GM12891 (cell line): Measurements from ENCODE around the gene GEMIN7.
A peak's percentile ranks its signal among the peaks of the same experiment; 100 is the strongest.

Experiments used
- DNase-seq: peaks from one replicate; pipeline ENCODE4 v3.0.0; 2011; ENCODE audit warnings: low spot score; ENCODE audit not compliant: insufficient read length
- FAIRE-seq: peaks from 2 replicates; lab custom pipeline; 2011; peaks lifted over from hg19 to GRCh38; lab: Jason Lieb, UNC
- PAX5 ChIP-seq: IDR thresholded peaks from 2 replicates; pipeline ENCODE4 v1.6.1; 2011; ENCODE audit warnings: low read length, moderate library complexity, mild to moderate bottlenecking; ENCODE audit not compliant: insufficient read depth, severe bottlenecking
- POLR2A ChIP-seq: IDR thresholded peaks from 2 replicates; pipeline ENCODE4 v1.6.1; 2011; ENCODE audit warnings: low read depth, low read length, control low read depth
- POLR2AphosphoS5 ChIP-seq: IDR thresholded peaks from 2 replicates; pipeline ENCODE4 v1.6.1; 2011; ENCODE audit warnings: low read depth, low read length, control low read depth
- POU2F2 ChIP-seq: IDR thresholded peaks from 2 replicates; pipeline ENCODE4 v1.6.1; 2011; ENCODE audit warnings: low read depth, mild to moderate bottlenecking, control low read depth, low read length, moderate library complexity
- SPI1 ChIP-seq: IDR thresholded peaks from 2 replicates; pipeline ENCODE4 v1.6.1; 2011; ENCODE audit warnings: low read depth, low read length, control low read depth
- TAF1 ChIP-seq: IDR thresholded peaks from 2 replicates; pipeline ENCODE4 v1.6.1; 2011; ENCODE audit warnings: low read depth, low read length, control low read depth

The GEMIN7 gene

DNA sequence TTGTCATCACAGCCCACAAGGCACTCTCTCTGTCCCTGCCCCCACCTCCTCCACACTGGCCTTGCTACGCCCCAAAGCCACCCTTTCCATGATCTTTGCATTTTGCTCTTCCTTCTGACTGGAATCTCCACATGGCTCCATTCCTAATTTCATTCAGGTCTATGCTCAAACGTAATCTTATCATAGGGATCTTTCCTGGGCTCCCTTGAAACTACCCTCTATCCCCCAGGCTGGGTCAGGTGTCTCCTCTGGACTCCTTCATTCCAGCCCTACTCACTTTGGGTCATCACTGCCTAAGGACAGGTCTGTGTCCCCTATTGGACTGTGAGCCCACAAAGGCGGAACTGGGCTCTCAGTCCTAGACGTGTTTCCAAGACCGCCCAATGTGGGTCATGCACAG, 3.1 kb downstream of the GEMIN7 start:
- no peak for TF ChIP-seq PAX5
- TF ChIP-seq POU2F2, result no peak
- no peak for TF ChIP-seq SPI1
- TF ChIP-seq POLR2AphosphoS5, result no peak
- no peak for TF ChIP-seq POLR2A
- no peak for TF ChIP-seq TAF1
- no peak for FAIRE-seq
- no peak for DNase-seq

- DNase-seq (no peak), FAIRE-seq (no peak)
- TF ChIP-seq POLR2A (no peak), POU2F2 (no peak), PAX5 (no peak), TAF1 (no peak), POLR2AphosphoS5 (no peak)
These were observed 7.4 kb downstream of the GEMIN7 start for GRCh38 chr19:45086480-45086879.

DNA sequence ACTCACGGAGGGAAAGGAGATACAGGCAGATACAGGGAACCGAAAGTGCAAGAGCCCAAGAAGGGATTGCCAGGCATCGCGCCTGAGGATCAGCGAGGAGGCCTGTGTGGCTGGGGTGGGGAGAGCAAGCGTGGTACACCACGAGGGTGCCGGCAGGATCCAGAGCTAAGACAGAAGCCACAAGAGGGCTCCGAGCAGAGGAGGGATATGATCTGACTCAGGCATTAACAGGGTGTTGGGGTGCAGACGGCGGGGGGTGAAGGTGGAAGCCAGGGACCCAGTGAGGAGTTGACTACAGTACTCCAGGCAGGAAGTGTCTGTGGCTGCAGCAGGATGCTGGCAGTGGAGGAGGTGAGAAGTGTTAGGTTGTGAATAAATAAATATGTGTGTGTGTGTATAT, 8.5 kb downstream of the GEMIN7 start:
- DNase-seq, result no peak
- FAIRE-seq, result peak; percentile 9
- no peak for TF ChIP-seq SPI1

DNA sequence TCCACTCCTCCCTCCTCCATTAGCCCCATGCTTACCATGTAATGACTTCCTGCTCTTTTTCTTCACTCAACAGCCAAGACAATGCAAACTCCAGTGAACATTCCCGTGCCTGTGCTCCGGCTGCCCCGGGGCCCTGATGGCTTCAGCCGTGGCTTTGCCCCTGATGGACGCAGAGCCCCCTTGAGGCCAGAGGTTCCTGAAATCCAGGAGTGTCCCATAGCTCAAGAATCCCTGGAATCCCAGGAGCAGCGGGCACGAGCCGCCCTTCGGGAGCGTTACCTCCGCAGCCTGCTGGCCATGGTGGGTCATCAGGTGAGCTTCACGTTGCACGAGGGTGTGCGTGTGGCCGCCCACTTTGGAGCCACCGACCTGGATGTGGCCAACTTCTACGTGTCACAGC, 11.0 kb downstream of the GEMIN7 start:
- FAIRE-seq (no peak), DNase-seq (no peak)
- TF ChIP-seq TAF1 (no peak), SPI1 (no peak), POLR2A (no peak), POU2F2 (no peak), PAX5 (no peak), POLR2AphosphoS5 (no peak)

DNA sequence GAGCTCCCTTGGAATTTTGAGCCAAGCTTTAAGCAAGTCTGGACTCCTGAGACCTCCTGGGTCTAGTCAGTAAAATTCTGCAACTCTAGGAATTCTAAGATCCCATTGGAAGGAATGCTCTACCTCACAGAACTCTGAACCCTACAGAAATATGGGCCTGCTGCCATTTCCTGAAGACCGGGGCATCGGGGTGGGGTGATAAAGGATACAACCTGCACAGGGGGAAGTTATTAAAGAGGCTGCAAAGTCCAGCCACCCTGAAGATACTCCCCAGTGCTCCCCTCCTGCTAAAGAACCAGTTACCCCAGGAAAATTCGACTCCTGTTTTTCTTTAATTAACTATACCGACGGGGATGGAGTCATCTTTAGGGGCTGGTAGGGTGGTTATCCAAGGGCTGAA, 11.5 kb downstream of the GEMIN7 start:
- no peak for TF ChIP-seq TAF1
- no peak for TF ChIP-seq POU2F2
- TF ChIP-seq SPI1, result no peak
- no peak for TF ChIP-seq POLR2A
- no peak for TF ChIP-seq POLR2AphosphoS5
- TF ChIP-seq PAX5, result no peak
- FAIRE-seq (no peak), DNase-seq (no peak)

DNA sequence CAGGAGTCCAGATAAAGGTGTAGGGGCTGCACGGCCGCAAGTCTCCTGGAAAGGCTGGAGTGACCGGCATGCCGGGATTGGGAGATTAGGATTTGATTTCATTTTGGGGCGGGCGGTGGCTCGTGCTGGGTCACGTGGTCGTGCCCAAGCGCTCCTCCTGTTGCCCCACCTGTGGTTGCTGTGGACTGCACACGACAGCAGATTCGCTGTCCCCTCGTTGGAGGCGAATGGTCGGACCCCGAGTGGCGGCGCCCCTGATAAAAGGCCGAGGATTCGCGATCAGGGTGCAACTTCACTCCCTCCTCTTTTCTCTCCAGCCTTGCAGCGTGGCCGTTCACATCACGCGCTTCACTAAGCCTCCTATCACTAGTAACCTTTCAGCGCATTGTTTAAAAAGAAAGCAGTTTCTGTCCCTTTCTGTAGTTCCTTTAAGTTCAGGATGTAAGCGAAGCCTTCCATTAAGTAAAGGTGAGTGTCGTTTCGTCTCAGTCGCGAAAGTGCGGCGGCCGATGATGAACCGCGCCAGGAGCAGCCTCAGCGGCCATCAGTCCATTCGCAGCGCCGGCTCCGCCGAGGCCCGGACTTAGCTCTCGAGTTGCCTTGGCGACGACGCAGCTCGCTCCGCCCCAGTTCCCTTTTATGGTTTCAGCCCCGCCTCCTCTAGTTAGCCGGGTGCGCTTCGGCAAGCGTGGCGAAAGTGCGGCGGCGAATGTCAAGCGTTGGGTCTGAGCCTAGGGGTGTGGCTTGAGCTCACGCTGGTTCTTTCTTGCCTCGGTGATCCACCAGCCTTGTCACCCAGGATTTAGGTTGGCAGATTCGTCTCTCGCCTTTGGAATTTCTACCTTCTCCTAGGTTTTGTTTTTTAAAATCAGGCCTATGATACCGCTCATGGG, 12.2 kb downstream of the GEMIN7 start:
- FAIRE-seq (peak; percentile 99), DNase-seq (peak; percentile 90)
- peak; percentile 85 for TF ChIP-seq POLR2A
- TF ChIP-seq POU2F2, result no peak
- peak; percentile 86 for TF ChIP-seq PAX5
- TF ChIP-seq SPI1, result peak; percentile 89
- no peak for TF ChIP-seq TAF1
- peak; percentile 84 for TF ChIP-seq POLR2AphosphoS5

GRCh38 chr19:45092747-45093678, 14.0 kb downstream of the GEMIN7 start, which contains the start of gene PPP1R37:
Gene PPP1R37 (plus strand): TSS chr19:45093179. CDS start chr19:45093326, 147 bp downstream.
- peak; percentile 98 for FAIRE-seq
- TF ChIP-seq PAX5, result peak; percentile 5
- no peak for TF ChIP-seq POLR2A
- TF ChIP-seq POLR2AphosphoS5, result no peak
- TF ChIP-seq SPI1, result no peak
- no peak; the same call in 1 of the 2 replicates for TF ChIP-seq TAF1
- TF ChIP-seq POU2F2, result peak; percentile 94
- DNase-seq, result peak; percentile 95

DNA sequence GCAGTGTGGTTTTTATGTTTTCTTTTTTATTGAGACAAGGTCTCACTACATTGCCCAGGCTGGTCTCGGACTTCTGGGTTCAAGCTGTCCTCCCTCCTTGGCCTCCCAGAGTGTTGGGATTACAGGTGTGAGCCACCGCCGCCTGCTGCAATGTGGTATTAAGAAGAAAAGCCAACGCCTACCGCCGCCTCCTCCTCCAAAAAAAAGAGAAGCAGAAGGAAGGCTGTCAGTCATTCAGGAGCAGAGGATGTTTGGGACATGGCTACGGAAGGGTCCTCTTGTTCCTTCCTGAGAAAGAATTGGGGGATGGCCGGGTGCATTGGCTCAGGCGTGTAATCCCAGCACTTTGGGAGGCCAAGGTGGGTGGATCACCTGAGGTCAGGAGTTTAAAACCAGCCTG, 15.1 kb downstream of the GEMIN7 start:
- TF ChIP-seq POLR2AphosphoS5 (no peak), POU2F2 (no peak), TAF1 (no peak), POLR2A (no peak), PAX5 (no peak), SPI1 (no peak)
- FAIRE-seq, result no peak
- DNase-seq, result no peak

GRCh38 chr19:45094707-45095106, 15.6 kb downstream of the GEMIN7 start:
- FAIRE-seq (no peak), DNase-seq (no peak)
- TF ChIP-seq POU2F2 (no peak), POLR2A (no peak), SPI1 (no peak), TAF1 (no peak), PAX5 (no peak), POLR2AphosphoS5 (no peak)
